ENCODE measurements around the gene STYK1.

The STYK1 gene

GRCh38 chr12:10634427-10634826 lies 39.4 kb downstream of the STYK1 start:
- TF ChIP-seq, protein P1, sequence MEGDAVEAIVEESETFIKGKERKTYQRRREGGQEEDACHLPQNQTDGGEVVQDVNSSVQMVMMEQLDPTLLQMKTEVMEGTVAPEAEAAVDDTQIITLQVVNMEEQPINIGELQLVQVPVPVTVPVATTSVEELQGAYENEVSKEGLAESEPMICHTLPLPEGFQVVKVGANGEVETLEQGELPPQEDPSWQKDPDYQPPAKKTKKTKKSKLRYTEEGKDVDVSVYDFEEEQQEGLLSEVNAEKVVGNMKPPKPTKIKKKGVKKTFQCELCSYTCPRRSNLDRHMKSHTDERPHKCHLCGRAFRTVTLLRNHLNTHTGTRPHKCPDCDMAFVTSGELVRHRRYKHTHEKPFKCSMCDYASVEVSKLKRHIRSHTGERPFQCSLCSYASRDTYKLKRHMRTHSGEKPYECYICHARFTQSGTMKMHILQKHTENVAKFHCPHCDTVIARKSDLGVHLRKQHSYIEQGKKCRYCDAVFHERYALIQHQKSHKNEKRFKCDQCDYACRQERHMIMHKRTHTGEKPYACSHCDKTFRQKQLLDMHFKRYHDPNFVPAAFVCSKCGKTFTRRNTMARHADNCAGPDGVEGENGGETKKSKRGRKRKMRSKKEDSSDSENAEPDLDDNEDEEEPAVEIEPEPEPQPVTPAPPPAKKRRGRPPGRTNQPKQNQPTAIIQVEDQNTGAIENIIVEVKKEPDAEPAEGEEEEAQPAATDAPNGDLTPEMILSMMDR (conservative IDR thresholded peaks at IDR 0.05; ENCODE audit: control insufficient read depth, insufficient read depth, low read depth, low read length) = no peak
- peak; percentile 25 for DNase-seq (ENCODE audit: low read depth)
- no peak overlapping the region for H3K4me3 ChIP-seq (ENCODE audit: control insufficient read depth, low read depth, low read length)

DNA sequence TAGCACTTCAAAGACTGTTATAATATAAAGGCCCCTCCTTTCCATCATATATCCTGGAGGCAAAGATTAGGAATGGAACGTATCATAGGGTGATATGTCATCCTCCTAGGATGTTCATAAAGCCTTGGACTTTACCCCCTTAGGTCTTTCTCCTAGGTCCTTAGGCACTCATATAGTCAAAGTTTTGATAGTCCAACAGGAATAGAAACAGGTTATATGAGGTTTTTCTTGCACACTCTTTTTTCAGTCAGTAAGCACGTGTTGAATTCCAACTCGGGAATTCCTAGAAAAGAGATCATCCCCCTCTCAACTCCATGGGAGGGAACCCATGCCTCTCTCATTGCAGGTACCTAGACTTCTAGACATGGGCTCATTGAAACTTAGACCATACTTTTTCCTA lies 40.3 kb downstream of the STYK1 start:
- no peak overlapping the region for H3K4me3 ChIP-seq (ENCODE audit: control insufficient read depth, low read depth, low read length)
- TF ChIP-seq, protein P1 (conservative IDR thresholded peaks at IDR 0.05; ENCODE audit: control insufficient read depth, insufficient read depth, low read depth, low read length) = no peak
- no peak for DNase-seq (ENCODE audit: low read depth)

- TF ChIP-seq, protein P1 (conservative IDR thresholded peaks at IDR 0.05; ENCODE audit: control insufficient read depth, insufficient read depth, low read depth, low read length) = no peak
- H3K4me3 ChIP-seq (ENCODE audit: control insufficient read depth, low read depth, low read length) = no peak overlapping the region
- DNase-seq (ENCODE audit: low read depth) = no peak
These were observed 41.6 kb downstream of the STYK1 start for GRCh38 chr12:10632226-10632625.

DNA sequence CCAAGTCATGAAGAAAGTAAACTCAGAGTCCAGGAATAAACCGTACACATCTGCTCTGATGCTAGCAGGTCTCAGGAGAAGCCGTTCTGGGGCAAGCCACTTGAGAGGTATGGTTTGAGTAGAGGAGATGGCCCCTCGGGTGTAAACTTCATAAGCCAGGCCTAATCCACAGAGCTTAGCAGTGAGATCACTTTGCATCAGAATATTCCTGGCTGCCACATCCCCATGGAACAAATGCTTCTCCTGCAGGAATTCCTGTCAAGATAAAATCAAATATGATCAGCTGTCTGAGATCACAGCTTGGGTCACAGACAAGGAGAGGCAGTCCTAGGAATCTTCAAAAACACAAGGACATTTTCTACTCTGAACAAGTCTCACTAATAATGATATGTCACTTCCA lies 49.2 kb downstream of the STYK1 start:
- TF ChIP-seq, protein P1 (conservative IDR thresholded peaks at IDR 0.05; ENCODE audit: control insufficient read depth, insufficient read depth, low read depth, low read length) = no peak
- no peak for DNase-seq (ENCODE audit: low read depth)
- no peak overlapping the region for H3K4me3 ChIP-seq (ENCODE audit: control insufficient read depth, low read depth, low read length)

- TF ChIP-seq, protein P1 (conservative IDR thresholded peaks at IDR 0.05; ENCODE audit: control insufficient read depth, insufficient read depth, low read depth, low read length) = no peak
- DNase-seq (ENCODE audit: low read depth) = peak; percentile 33
- H3K4me3 ChIP-seq (ENCODE audit: control insufficient read depth, low read depth, low read length) = no peak overlapping the region
These were observed 50.7 kb downstream of the STYK1 start for GRCh38 chr12:10623131-10623530.

- TF ChIP-seq, protein P1 (conservative IDR thresholded peaks at IDR 0.05; ENCODE audit: control insufficient read depth, insufficient read depth, low read depth, low read length) = no peak
- H3K4me3 ChIP-seq (ENCODE audit: control insufficient read depth, low read depth, low read length) = no peak overlapping the region
- no peak for DNase-seq (ENCODE audit: low read depth)
These were observed 52.6 kb downstream of the STYK1 start for GRCh38 chr12:10621278-10621677.

All from fibroblast of mammary gland (primary cell).